ENCODE results near the gene E2F4.
A peak's percentile ranks its signal among the peaks of the same experiment; 100 is the strongest.

Gene E2F4

DNA sequence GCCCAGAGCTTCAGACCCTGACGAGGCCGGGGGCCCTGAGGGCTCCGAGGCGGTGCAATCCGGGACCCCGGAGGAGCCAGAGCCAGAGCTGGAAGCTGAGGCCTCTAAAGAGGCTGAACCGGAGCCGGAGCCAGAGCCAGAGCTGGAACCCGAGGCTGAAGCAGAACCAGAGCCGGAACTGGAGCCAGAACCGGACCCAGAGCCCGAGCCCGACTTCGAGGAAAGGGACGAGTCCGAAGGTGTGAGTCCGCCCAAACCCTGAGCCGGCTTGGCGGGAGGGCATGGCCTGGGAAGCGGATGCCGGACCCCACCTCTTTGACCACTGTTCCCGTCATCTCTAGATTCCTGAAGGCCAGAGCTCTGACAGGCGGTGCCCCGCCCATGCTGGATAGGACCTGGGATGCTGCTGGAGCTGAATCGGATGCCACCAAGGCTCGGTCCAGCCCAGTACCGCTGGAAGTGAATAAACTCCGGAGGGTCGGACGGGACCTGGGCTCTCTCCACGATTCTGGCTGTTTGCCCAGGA lies 17.2 kb upstream of the E2F4 start:
- no peak for DNase-seq

DNA sequence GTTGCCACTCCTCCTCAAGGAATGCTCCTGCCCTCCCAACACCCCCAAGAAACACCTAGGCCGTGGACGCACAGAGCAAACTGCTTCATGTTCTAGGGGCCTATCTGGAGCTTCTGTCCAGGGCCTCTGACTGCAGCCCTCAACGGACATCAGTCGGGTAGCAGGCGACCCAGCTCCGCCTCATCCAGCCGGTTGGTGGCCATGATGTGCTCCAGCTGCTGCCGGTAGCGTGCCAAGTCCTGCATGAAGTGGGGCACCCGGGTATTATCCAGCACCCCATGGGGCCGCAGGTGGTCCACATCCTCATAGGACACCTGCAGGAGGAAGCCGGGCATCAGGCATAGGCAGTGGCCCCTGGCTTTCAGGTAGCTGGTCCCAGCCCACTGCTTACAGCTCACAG lies 15.3 kb upstream of the E2F4 start:
- no peak for DNase-seq

DNA sequence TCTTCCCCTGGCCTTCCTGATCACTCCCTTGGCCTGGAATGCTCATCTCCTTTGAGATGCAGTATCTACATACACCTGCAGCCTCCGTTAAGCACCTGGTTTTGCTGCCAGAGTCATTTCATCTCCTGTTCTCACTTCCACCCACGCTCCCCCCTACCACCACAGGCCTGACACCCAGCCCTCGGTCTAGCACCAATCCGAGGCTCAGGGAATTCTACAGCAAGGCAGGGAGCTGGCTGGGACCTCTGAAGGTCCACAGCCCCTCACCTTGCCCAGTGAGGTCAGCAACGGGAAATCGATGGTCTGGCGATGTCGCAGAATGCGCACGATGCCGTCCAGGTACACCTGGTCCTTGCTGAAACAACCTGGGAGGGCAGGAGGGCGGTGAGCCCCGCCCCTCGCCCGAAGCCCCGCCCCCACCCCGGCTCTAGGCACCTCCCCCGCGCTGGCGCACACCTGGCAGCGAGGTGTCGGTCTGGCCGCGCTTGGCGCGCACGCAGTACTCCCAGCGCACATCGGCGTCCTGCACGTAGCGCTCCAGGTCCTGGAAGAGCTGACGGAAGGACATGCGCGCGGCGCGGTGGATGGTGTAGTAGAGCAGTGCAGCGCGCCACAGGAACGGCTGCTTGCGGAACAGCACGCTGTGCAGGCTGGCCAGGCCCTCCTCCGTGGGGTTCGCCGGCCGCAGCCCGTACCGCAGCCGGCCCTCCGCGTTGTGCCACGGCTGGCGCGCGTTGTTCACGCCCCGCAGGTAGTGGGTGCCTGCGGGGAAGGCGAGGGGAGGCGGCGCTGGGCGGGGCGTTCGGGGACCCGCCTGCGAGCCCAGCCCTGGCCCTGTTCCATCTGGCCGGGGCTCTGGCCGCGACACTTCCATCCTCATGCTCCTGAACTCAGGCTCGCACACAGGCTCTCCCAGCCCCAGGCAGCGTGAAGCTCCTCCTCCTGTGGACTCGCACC lies 13.9 kb upstream of the E2F4 start:
- peak in 1 of 2 experiments; percentile 36 for DNase-seq

DNA sequence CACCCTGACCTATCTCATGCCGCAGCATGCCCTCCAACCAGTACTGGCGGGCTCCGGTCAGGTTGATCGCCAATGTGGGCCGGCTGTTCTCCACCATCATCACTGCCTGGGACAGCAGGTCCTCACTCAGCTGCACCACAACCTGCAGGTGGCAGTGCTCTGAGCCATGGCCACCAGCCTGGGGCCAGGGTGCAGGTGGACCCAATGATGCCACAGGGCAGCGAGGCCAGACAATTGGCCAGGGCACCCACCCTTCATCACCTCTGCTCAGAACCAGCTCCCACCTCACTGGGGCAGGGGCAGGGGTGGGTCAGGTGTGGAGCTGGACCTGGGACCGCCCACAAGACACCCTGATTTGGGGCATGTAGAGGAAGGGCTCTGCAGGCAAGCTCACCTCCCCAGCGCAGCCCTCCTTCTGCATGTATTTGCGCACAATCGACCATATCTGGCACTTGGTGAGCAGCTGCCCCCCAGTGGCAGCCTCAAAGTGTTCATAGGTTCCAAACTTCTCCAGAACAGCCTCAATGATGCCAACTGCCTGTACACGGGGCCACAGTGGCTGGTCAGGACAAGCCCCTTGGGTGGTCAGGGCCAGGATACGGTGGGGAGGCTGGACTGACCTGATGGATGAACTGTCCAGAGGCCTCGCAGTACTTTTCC lies 12.4 kb upstream of the E2F4 start:
- no peak for DNase-seq

DNA sequence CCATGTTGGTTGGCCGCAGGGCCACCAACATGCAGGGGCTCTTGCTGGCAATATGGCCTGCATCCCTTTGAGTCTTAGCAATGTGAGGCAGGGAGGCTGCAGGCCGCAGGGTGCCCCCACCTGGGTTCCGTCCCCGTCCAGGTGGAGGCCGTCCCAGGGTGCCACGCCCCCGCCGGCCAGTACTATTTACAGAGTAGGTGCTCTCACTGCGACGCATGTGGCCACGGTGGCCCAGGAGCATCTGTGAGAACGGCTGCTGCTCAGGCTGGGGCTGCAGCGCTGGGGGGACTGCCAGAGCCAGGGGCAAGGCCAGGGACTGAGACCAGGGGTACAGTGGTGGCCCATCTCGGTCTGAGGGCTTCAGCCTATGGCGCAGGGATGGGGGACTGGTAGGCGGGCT lies 11.8 kb upstream of the E2F4 start:
- no peak for DNase-seq

DNA sequence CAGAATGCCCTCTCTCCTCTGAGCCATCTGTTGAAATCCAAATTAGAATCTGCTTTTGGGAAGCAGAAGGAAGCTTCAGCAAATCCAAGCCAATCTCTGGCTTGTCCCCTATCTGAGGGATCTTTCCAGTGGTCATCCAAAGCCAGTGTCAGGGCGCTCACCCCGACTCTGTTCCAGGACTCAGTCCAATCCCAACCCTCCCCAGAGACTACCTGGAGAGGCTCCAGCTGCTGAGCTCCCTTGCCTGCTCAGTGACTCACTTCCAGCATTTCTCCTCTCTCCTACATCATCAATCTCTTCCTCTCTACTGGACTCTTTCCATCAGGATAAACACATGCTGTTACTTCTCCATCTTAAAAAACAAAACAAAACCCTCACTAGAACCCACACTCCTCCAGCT lies 10.6 kb upstream of the E2F4 start:
- no peak for DNase-seq

DNA sequence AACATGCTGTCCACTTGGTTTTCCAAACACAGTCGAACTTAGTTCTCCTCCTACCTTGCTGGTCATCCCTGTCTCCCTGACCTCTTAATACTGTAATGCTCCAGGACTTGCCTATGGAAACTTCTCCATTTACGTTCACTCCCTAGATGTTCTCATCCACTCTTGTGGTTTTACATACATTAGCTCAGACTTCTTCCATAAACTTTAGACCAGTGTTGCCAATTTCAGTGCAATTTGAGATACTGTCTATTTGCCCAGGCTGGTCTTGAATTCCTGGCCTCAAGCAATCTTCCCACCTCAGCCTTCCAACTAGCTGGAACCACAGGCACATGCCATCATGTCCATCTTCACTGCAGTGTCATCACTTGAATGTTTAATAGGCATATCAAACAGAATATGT lies 9.7 kb upstream of the E2F4 start:
- no peak for DNase-seq

DNA sequence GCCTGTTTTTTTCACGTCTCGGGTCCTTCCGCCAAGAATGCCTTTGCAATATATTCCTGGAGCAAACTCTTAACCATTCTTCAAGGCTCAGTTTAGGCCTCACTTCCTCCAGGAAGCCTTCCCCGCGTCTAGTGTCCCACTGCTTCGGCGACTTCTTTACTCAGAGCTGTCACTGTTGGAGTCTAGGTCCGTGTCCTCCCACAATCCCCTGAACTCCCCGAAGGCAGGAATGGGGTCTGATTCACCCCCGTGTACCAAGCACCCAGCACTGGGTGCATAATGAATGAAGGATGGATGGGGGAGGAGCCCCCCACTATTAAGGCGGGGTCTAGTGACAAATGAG lies 8.7 kb upstream of the E2F4 start:
- DNase-seq = no peak

DNA sequence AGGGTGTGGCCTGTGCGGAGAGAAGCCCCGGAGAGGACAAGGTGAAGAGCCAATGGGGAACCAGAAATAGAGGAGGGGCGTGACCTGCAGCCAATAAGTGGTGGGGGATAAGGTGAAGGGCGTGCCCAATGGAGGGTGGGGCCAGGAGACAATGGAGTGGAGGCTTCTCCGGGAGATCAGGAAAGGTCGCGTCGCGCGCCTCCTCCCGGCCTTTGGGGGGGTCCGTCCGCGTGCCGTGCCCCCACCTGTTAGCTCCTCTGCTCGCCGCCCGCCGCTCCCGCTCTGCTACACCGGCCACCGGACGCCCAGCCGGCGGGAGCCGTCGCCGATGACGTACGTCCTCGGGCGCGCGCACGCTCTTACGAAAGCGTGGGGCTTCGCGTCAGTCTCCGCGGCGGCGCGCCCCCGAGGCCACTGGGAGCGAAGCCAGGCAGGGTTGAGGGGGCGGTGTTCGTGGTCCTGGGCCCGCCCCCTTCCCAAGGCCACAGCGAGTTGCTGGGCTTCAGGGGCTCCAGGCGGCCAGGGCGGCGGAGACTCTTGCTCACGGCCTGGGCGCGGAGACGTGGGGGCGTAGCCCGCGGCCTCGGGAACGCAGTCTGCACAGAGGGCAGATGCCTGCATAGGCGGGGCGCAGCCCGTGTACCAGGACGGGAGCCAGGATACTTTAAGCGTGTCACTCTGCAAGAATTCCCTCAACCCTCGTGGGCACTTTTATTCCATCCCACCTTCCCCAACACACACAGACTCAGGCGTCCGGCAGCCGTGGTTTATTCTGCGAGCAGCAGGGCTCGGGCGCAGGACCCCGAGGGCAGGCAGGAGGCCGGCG lies 8.1 kb upstream of the E2F4 start, which contains the start of gene MATCAP1:
Gene MATCAP1 (minus strand): TSS at position 337 of the 826 bp plus-strand sequence. CDS start 3,353 bp downstream, outside the sequence.
- DNase-seq = peak; percentile 89 to 94

DNA sequence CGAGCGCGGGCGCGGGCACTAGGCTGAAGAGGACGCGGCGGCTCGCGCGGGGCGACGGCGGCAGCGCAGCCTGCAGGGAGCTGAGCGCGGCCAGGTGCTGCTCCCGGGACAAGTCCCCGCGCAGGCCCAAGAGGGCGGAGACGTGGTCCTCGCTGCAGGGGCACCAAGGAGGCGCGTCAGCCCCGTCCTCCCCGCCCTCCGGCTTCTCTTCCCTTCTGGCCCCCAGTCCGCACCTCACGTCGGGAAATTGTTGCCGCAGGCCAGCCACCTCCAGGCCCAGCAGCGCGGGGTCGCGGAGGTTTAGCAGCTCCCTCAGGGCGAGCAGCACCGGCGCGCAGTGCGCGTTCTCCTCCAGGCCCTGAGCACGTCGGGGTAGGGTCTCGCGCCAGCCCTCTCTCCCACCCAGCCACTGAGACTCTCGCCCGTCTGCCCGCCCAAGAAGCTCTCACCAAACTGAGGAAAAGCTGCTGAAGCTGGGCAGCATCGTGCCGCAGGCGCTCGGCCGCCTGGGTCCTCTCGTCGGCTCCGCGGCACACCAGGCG lies 7.4 kb upstream of the E2F4 start:
- peak in 1 of 2 experiments; percentile 46 for DNase-seq

DNA sequence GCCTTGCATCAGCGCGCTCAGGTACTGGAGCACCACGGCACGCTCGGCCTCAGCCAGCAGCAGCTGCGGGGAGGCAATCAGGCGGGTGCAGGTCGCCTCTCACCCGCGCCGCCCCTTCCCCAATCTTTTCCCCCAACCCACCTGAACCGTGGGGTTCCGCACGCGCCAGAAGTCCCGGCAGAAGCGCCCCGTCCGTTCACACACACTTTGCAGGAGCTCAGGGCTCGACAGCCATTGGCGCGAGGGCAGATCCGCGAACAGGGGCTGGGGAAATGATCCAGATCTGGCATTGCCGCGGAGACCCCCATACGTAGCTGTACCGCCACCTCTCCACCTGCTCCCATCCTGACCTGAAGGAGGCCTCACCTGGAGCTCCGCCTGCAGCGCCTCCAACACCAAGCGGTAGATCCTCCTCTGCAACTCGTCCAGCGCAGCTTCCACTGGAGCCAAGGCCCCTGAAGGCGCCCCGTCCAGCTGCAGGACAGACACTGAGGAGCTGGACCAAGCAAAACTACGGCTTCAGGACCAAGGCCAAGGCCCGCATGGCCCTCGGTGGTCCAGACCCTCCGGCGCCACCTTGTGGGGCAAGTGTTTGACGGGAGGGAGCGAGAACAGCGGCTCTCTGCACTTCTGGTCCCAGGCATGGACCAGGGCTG lies 6.8 kb upstream of the E2F4 start:
- DNase-seq = peak; percentile 68 to 84

DNA sequence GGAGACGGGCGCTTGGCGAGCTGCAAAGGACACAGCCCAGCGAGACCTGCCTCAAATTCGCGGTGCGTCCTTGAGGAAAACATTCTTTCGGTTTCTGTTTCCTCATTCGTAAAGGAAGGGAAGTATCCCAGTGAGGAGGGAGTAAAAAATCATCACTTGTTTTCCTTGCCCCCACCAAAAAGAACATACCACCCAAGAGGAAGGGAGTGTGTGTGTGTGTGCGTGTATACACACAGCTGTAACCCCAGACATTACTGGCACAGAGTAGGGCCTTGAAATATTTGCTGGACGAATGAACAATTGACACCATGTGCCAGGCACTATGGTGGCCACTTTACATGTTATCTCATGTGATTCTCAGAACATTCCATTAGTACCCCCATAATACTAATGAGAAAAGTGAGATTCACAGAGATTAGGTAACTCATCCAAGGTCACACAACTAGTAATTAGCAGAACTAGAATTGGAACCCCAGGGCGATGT lies 6.3 kb upstream of the E2F4 start:
- DNase-seq = no peak

DNA sequence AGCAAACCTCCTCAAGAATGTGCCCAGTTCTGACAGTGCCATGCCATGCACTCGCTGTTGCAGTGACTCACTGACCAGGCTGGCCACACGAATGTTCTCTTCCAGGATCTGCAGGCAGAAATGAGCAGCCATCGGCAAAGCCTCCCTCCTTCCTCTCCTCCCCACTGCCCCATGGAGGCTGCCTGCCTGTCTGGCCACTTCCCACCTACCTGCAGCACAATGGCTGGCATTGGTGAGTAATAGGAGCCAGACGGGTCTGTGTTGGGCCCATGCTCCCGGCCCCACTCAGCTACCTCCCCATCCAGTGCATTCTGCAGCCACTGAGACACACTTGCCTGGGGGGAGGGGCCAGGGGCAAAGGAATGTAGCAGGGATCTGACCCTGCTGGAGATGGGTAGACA lies 5.4 kb upstream of the E2F4 start:
- no peak for DNase-seq

DNA sequence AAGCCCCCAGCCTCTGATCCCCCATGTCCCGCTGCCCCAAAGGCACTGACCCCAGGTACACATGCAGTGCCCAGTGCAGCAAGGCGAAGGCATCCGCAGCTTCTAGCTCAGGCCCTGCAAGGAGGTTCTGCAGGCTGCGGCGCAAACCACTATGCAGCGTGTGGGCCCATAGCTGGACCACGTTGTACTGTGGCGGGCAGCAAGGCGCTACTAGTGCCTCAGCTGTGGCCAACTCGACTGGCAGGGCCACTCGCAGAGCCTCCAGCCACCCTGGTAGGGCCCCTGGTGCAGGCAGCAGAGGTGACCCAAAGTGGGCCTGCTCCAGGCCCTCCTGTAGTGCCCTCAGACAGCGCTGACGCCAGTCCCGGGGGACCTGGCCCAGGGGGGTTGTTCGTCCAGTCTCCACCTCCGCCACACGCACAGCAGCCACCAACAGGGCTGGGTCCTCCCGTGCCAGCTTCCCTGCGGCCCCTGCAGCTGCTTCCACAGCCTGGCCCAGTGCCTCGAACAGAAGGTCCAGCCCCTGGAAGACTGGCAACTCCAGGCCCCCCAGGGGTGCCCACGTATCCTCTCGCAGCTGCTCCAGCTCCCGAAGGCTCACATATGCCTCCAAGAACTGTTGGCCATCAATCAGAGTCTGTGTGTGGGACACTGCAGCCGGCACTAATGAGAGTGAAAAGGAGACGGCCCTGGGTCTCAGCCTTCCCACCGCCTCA lies 4.6 kb upstream of the E2F4 start:
- no peak for DNase-seq

DNA sequence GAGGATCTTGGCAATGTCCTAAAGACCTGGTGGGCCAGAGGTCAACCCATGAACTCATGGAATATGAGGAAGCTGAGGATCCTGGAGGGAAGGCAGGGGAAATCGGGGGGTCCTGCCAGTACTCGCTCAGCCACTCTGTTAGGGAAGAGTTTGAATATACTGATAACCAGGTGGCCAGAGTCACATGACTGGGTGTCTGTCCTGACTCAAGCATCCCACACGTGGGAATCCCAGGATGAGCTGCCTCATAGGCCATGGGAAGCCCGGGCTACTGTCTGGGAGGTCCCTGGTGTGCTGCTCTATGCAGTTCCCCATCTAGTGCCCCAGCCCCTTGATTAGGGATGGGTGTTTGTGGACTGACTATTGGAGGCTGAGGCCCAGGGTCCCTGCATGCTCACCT lies 3.6 kb upstream of the E2F4 start:
- no peak for DNase-seq

DNA sequence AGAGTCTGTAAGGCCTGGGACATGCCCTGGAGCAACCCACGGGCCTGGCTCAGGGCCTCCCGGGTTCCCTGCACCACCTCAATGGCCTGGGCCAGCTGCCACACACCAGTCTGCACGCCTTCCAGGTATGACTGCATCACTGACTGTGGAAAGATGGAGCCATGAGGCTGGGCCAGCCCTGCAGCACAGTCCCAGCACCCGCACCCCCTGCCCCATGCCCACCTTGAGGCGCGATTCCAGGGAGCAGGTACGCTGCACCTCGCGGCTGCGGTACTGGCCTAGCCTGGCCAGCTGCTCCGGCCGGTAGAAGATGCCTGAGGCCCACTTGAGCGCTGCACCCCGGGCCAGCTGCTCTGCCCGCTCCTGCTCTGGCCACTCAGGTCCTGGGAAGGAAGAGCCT lies 3.2 kb upstream of the E2F4 start:
- no peak for DNase-seq

DNA sequence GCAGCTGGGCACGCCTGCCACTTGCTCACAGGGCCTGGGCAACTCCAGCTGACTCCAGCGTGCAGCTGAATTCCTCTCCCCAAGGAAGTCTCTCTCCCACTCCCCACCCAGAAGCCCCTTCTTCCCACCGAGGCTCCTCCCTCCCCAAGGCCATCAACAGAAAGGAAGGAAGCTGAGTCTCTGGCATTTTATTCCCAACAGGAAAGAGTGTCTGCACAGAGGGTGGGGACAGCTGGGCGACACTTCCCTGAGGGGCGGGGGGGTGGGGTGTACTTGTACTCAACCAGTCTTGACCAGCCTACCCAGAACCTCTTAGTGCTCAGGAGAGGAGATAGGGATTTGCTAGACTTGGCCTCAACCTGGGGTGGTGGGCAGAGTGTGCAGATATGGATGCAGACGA lies 1.9 kb upstream of the E2F4 start, which contains the start of gene EXOC3L1:
Gene EXOC3L1 (minus strand): TSS at position 96 of the 400 bp plus-strand sequence. CDS start 460 bp downstream, outside the sequence.
- no peak for DNase-seq

DNA sequence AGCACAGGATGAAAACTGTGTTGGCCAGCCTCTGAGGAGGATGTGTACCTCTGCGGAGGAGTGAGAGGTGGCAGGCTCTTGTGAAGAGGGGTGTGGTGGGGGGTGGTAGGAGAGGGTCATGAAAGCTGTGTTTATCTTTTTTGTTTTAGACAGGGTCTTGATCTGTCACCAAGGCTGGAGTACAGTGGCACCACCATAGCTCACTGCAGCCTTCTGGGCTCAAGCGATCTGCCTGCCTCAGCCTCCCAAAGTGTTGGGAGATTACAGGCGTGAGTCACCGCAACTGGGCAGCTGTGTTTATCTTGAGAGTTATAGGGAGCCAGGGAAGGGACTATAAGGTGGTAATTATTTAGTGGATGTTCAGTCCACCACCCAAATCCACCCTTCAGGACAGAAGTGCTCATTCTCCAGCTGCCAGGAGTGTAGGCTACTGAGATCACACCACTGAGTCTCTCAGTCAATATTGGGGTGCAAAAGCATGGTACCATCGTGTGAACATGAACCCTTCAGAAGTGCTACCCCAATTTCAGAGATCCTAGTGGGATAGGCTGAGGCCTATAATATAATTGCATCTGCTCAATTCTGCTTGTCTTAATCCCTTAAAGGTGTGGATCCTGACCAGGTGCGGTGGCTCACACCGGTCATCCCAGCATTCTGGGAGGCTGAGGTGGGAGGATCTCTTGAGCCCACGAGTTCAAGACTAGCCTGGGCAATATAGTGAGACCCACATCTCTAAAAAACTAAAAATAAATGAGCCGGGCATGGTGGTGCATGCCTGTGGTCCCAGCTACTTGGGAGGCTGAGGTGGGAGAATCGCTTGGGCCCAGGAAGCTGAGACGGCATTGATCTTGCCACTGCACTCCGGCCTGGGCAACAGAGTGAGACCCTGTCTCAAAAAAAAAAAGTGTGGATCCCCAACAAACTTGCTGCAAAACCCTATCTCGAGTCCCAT lies 1.2 kb upstream of the E2F4 start:
- DNase-seq = no peak

DNA sequence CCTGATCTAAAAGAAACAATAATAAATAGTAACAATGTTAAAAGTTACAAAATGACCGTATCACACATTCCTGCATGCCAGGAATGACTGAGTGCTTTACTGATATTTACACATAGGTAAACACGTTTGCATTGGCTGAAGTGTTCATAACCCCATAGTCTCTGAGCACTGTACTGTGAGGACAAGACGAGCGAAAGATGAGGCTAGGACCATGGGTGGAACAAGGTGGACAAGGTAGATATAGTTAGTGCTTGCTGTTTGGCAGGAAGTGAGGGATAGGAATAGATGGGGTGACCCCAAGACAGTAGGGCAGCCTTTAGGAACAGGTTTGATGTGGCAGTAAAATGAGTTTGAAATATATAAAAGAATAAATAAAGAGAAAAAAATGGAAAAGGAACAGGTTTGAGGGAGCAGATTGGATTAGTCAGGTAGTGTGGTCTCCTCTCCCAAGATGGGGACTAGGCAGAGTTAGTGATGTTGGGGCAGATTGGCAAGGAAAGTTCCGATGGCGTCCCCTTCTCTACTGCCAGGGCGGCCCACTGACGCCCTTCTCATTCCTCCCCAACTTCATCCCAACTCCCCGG lies 452 bp upstream of the E2F4 start:
- DNase-seq = no peak
